HG03460 (cell line): Measurements from ENCODE around the gene TM4SF4.

Experiments used
- ATAC-seq: cut with Tn5 transposase; IDR thresholded peaks from one replicate; pipeline ENCODE4 v1.9.1; 2021; ENCODE audit not compliant: unreplicated experiment

The TM4SF4 gene

GRCh38 chr3:149509526-149509925, 35.0 kb downstream of the TM4SF4 start:
- ATAC-seq = no peak

GRCh38 chr3:149510480-149510879, 36.0 kb downstream of the TM4SF4 start:
- ATAC-seq = no peak

DNA sequence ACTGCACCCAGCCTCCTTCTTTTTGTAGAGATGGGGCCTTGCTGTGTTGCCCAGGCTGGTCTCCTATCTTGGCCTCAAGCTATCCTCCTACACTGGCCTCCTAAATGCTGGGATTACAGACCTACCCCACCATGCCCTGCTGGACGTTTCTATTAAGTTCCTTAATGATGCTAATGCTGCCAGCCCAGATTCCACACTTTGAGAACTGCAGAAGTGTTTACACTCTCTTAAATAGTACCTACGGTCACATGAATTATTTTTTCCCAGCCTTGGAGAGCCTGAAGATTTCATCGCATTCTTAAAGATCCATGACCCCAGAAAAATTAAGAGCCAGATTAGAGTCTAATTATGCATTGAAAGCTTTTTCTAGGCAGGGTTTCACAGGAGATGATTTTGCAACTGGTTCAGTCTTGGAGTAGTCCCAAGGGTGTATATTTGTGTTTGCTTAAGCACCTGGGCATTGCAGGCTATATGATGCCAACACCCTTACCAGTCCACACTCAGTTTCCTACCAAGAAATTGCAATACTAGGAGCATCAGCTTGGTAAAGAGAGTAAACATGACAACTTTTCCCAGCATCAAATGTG, 36.6 kb downstream of the TM4SF4 start:
- no peak for ATAC-seq

- ATAC-seq = peak; percentile 49
Measured at GRCh38 chr3:149512073-149512782, 37.7 kb downstream of the TM4SF4 start.

DNA sequence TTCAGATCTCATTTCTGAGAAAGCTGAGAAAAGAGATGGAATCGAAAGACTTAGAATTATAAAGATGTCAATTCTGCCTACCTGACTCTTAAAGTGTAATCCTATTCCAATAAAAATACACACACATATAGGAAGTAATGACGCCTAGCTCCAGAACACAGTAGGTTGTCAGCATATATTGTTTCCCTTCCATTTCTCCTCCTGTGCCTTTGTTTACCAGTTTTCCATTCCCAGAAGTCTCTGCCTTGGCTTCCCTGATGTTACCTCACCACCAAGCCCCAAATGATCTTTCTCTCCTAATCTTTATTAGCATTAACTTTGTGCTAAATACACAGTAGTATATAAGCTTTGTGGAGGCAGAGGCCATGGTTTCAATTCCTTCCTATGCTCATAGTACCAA, 40.0 kb downstream of the TM4SF4 start:
- no peak for ATAC-seq

GRCh38 chr3:149515249-149515648, 40.8 kb downstream of the TM4SF4 start:
- ATAC-seq = no peak

DNA sequence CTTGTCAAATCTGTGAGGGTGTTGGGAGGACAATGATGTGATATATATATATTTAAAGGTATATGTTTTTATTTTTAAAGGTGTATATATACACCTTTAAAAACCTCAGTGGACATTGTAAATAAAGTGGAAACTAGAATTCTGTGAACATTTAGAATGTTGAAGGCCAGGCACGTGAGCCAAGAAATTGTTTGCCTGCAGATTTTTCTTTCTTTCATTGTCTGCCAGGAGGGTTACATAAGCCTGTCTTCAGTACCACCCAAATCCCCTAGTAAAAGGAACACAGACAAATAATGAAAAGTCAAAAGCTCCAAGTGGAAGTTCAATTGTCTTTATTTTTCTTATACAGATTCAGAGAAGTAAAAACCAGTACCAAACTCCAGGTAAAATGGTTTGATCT, 42.4 kb downstream of the TM4SF4 start:
- no peak for ATAC-seq

GRCh38 chr3:149519912-149520311, 45.4 kb downstream of the TM4SF4 start:
- no peak for ATAC-seq

- no peak for ATAC-seq
Measured at GRCh38 chr3:149523512-149524299, 49.2 kb downstream of the TM4SF4 start.

- no peak for ATAC-seq
Measured at GRCh38 chr3:149527531-149528339, 53.2 kb downstream of the TM4SF4 start.

GRCh38 chr3:149528340-149528650, 53.8 kb downstream of the TM4SF4 start:
- no peak for ATAC-seq

GRCh38 chr3:149529099-149529498, 54.6 kb downstream of the TM4SF4 start:
- ATAC-seq = no peak

DNA sequence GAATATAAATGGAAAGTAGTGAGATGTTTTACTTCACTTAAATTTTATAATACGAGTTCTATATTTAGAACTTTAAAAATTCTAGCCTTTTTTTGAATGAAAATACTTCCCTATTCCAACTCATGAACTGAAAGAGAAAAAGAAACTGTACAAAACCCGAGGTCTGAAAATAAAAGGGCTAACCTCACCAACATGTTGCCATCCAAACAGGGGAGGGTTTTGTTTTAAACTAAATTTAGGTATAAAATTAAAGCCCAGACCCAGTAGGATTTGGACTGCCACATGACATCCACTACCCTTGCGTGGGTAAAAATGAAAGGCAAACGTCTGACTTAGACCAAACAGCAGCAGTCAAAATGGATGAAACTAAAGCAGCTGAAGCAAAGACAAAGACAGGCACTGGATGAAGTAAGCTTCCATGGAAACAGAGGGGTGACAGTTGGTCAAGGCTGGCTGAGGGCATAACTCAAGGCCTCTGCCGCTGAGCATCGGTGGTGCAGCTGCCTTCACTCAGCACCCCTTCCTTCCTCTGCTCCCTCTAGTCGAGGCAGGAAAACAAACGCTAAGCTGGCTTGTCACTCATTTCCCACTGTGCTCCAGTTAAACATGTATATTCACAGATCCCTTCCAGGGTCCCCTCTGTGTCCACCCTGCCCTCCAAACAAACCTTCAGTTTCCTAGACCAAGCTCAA, 58.1 kb downstream of the TM4SF4 start:
- ATAC-seq = peak; percentile 62

DNA sequence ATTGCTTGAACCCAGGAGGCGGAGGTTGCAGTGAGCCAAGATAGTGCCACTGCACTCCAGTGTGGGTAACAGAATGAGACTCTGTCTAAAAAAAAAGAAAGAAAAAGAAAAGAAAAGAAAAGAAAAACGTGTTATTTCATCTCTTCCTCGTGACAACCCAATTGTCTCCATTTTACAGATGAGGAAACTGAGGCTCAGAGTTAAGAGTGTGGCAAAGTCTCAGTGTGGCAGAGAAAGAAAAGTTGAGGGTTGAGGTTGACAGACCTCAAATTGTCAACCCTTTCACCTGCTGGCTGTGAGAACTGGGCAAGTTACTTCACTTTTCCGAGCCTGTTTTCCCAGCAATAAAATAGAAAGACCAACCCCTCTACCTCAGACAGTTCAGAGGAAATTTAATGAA, 59.6 kb downstream of the TM4SF4 start:
- ATAC-seq = no peak

- ATAC-seq = no peak
Measured at GRCh38 chr3:149534671-149535332, 60.3 kb downstream of the TM4SF4 start.

DNA sequence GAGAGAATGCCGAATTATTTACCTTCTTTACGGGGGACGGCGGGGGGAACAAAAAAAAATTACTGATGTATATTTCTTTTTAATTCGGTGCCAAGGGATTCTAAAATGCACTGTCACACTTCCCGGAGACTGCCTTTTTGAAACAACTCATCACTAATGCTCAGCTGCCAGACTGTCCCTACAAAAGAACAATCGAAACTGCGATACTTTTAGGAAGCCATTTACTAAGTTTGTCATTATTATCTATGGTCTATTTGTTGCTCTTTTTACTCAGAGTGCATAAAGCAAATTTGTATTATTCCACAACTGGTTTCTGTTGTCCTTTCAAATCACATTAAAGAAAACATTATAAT, 60.8 kb downstream of the TM4SF4 start:
- no peak for ATAC-seq

DNA sequence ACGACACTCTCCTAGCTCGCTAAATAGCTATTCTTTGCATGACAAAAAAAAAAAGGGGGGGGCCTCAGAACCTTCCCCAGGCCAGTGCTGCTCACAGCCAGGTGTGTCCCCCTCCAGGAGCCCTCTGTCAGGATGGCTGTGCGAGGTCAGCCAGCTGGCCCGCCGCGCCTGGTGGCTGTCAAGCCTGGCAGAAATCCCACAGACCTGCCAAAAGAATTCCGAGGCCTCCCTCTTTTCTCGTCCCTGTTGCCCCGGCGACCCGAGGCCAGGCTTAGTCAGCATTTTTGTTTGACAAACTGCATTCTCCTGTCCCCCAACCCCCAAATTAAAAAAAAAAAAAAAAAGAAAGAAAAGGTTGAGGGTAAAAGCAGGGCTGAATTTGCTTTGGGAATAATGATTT, 61.9 kb downstream of the TM4SF4 start:
- ATAC-seq = no peak

DNA sequence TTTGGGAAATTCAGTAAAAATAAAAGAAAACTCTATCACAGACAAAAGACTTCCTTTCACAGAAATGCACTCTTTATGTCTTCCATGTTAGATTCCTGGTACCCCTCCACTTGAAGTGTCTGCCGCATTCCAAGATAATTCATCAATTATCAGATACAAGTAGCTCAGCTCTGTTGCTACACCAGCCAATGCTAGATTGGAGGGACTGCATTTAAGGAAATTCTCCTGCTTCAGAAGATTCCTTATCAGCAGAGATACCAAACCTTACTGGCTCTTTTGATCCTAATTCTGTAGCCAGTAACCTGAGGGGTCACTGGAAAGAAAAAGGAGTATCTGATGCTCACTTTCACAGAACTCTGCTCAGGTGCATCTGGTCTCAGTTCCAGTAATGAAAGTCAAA, 63.9 kb downstream of the TM4SF4 start:
- no peak for ATAC-seq

- no peak for ATAC-seq
Measured at GRCh38 chr3:149541091-149541491, 66.6 kb downstream of the TM4SF4 start.
